SH-SY5Y (cell line): ENCODE data around the gene SLC48A1.

Experiments used
- GATA2 ChIP-seq: IDR thresholded peaks from 2 replicates; pipeline ENCODE4 v1.6.1; 2011; ENCODE audit warnings: mild to moderate bottlenecking, low read depth, low read length
- GATA3 ChIP-seq: IDR thresholded peaks from 2 replicates; pipeline ENCODE4 v1.6.1; 2011; ENCODE audit warnings: low read depth, mild to moderate bottlenecking, low read length, moderate library complexity

Gene SLC48A1

DNA sequence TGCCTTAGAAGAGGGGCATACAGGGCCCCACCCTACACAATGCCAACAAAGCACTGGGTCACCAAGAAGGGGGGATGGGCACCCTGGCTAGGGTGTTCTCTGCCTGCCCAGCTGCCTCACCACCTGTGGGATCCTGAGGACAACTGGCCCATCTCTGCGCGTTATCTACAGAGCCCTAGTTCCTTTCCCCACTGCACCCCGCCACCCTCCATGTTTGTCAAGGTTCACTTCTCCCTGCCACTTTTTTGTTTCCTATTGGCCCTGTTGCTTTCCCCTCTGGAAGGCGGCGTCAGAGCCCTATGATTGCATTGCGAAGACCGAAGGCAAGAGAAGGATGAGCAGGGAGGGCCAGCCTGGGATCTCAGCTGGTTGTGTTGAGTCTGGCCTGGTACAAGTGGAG, 1.6 kb downstream of the SLC48A1 start:
- TF ChIP-seq GATA3 (no peak), GATA2 (no peak)

DNA sequence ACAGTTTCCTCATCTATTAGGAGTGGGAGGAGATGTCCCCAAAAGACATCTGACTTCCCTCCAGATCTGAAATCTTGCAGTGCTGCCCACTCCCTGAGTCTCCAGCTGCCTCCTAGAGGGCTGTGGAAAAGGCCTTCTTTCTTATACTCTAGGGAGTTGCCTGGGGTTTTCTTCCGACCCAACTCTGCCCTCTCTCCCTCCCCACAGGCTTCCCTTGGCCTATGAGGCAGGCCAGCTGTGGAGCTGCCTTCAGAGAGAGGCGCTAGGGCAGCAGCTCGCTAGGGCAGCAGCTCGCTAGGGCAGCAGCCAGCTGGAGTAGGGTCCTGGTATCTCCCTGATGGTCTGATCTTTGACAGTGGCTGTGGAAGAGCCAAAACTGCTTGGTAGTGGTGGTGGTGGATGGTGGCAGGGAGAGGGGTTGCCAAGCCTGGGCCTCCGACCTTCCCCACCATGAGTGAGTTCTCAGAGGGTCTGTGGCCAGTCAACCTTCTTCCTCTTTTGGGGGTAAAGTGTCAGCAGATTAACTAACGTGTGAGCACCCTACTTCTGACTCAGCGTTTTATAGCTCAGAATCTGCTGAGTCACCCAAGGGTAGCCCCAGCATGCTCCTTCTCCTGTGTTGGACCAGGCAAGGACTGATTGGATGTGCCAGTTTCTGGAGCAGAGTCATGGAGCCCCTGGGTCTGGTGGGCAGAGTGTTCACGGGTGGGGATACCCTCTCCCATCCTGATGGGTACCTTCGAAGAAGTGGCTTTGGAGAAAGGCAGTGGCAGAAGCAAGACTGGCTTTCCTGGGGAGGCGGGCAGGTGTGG, 2.3 kb downstream of the SLC48A1 start:
- TF ChIP-seq GATA3, result no peak
- TF ChIP-seq GATA2, result no peak

DNA sequence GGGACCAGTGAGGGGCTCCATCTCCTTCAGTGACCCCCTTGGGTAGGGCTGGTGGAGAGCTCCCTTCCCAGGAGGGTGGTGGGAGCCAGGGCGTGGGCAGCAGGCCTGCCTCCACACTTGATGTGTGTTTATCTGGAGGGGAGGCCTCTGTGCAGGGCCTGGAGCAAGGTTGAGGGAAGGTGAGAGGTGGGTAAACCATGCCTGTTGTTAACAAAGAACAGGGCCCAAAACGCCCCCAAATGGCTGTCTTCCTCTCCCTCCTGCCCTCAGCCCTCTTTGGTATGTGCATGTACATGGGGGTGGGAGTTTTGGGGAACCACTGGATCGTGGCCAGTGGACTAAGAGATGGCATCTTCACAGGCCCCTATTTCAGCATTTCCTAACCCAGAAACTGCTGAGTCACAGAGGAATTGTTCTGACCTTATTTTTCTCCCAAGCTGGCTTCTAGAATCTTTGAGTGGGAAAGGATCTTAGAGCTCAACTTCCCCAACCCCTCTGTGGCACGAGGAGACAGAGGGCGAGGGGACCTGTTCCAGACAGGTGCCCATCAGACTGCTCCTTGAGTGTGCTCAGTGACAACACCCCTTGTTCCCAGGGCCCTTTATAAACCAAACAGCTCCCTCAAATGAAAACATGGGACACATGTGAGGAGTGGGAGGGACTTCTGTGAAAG, 3.6 kb downstream of the SLC48A1 start:
- no peak for TF ChIP-seq GATA2
- no peak for TF ChIP-seq GATA3

GRCh38 chr12:47777151-47777550, 4.1 kb downstream of the SLC48A1 start:
- no peak for TF ChIP-seq GATA3
- no peak for TF ChIP-seq GATA2

- TF ChIP-seq GATA2 (peak; percentile 85), GATA3 (no peak)
These were observed 4.9 kb downstream of the SLC48A1 start for GRCh38 chr12:47777741-47778558.

- TF ChIP-seq GATA3 (no peak), GATA2 (no peak)
These were observed 5.8 kb downstream of the SLC48A1 start for GRCh38 chr12:47778881-47779280.

DNA sequence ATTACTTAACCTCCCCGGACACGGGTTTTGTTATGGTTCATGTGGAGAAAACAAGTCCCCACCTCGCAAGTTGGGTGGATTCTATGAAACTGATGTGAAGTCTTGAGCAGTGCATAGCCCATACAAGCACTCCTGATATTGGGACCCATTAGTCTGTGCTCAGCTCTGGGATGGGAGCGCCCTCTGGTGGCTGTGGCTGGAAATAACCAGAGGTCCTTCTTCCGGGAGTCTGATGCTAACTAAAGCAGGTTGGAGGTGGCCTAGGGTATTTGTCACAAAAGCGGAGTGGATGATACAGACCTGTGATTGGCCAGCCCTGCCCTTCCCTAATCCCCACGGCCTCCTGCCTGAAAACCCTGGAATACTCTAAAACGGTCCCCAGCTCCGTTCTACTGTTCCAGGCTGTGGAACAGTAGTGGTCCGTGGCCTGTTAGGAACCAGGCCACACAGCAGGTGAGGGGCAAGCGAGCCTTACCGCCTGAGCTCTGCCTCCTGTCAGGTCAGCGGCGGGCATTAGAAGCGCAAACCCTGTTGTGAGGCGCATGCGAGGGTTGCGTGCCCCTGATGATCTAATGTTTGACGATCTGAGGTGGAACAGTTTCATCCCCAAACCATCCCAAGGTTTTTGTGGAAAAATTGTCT, 6.4 kb downstream of the SLC48A1 start:
- TF ChIP-seq GATA3, result no peak
- no peak for TF ChIP-seq GATA2

DNA sequence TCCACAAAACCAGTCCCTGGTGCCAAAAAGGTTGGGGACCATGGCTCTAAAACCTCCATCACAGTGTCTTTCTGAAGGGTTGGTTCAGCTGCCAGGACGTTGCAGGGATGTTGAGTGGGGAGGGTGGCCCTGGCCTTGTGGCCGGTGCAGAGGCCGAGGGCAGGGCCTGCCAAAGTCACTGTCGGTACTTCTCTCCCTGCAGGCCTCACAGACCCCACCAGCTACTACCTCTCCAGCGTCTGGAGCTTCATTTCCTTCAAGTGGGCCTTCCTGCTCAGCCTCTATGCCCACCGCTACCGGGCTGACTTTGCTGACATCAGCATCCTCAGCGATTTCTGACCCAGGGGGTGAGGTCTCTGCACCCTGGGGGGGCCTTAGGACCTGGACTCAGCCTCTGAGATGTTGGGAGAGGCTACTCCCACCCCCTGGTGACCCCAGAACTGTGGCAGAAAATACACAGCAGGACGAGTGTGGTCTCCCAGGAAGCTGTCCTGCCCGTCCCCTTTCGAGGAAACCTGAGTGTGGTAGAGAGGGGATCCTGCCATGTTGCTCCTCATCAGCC, 7.0 kb downstream of the SLC48A1 start:
- TF ChIP-seq GATA2, result no peak
- no peak for TF ChIP-seq GATA3

GRCh38 chr12:47781479-47782371, 8.7 kb downstream of the SLC48A1 start:
- TF ChIP-seq GATA3 (no peak), GATA2 (no peak)

DNA sequence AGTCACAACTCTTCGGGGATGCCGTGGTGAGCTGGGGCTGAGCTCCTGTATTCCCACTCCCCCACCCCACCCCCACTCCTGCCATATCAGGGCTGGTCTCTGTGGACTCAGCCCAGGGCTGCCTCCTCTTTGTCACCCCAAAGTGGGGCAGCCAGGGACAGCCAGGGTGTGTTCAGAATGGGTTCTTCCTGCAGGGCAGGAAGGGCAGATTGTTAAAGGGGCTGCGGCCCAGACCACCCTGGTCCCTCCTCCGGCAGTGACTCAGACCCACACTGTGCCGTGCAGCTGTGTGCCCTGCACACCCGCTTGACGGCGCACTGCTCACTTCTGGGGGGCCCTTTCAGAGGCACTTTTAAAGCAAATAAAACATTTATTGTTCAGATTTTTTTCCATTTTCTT, 9.3 kb downstream of the SLC48A1 start:
- no peak for TF ChIP-seq GATA3
- no peak for TF ChIP-seq GATA2

DNA sequence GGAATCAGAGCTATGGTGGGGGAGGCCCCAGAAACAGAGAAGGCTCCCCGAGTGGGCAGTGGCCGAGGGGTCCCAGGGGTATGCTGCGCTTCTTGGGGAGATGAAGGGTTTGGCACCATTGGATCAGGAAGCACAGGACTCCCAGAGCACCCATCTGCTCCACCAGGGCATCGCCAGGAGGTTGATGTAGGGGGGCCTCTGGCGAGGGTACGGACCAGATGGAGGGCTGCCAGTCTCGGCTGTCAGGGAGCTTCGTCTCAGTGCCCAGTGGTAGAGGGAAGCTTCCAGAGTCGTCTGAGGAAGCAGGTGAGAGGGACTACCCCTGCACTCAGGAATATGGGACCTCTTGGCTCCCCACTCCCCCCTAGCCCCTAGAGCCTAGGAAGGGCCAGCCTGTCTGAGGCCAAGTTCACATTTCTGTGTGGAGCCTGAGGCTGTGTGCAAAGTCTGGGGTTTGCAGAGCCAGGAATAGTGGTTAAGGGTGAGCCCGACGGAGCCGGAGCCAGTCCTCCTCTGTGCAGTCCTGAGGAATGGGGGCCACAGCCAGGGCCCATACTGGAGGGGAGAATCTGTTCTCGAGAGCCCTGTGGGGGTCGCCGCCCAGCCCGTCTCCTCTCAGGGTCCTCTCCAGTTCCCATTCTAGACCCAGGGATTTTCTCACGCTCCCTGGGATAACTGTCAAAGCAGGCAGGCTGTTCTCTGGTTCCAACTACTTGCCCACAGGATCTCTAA, 10.2 kb downstream of the SLC48A1 start:
- TF ChIP-seq GATA3 (no peak), GATA2 (no peak)

GRCh38 chr12:47783821-47784819, 11.1 kb downstream of the SLC48A1 start:
- TF ChIP-seq GATA3 (no peak), GATA2 (no peak)
